GM18508 (cell line): ENCODE measurements around the gene SLC5A10.

Source experiments
- ATAC-seq: cut with Tn5 transposase; IDR thresholded peaks from one replicate; pipeline ENCODE4 v1.9.1; 2021; ENCODE audit warnings: moderate number of reproducible peaks; ENCODE audit not compliant: insufficient read depth, unreplicated experiment

Gene SLC5A10

DNA sequence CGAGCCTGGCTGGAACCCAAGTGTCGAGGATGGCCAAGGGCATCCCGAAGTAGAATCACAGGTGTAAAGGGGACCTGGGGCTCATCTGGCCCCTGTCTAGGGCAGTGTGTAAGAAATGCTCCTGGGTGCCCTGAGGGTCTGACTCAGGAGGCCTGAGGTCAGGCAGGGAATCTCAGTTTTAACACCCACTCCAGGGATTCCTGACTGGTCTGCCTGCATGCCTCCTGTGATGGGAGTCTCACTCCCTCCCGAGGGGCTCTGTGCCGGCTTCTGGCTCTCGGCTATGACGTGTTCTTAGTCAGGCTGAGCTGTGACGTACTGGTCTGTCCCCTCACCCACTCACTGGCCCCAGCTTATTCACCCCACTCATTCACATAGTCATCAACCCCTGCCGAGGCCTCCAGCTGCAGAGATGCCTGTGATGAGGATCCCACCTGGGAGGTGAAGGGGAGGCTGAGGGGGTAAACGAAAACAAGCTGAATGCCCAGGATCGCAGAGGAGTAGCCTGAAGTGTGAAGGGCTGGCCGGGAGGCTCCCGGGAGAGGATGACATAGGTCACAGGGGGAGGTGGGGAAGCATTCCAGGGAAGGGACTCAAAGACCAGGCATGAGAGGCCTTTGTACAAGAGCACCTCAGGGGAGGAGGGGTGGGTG is 28.8 kb downstream of the SLC5A10 start:
- ATAC-seq, result no peak

DNA sequence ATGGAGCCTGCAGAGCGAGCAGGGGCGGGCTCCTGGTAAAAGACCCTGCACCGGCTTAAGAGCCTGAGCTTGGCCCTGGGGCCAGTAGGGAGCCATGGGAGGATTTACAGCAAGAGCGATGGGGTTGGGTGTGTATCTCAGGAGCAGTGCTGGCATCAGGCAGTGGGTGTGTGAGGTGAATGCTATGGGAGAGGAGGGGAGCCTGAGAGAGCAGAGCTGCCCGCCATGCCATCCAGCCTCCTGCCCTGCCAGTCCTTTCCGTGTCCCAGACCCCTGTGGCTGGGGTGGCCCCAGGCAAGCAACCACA is 29.3 kb downstream of the SLC5A10 start:
- no peak for ATAC-seq

DNA sequence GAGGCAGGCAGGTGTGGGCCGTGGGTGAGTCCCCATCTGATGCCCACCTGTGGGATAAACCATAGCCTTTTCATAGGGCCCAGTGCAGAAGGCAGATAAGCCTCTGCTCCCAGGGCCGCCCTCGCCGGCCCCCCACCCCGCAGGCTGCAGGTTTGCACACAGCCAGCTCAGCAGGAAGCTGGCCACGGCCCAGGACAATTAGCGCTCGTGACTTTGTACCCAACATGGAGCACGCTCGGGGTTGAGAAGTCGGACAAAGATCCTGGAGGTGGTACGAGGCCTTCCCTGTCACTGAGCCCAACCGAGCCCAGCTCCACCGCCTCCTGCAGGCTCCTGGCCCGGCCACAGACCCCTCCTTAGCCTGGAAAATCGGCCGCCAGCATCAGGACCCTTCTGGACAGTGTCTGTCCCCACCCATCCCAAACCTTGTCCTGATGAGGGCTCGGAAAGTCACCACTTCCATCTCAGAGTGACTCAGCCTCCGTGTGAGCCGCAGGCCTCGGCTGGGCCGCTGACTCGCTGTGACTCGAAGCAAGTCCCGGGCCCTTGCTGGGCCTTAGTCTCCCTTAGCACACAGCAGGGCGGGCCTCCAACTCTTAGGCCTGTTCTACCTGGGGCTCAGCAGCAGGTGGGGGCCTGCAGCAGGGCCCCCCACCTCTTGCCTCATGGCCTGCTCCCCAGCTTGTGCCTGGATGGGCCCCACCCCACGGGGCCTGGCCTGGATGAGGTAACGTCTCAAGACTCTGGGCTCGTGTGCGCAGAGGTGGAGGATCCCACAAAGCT is 29.9 kb downstream of the SLC5A10 start:
- no peak for ATAC-seq

DNA sequence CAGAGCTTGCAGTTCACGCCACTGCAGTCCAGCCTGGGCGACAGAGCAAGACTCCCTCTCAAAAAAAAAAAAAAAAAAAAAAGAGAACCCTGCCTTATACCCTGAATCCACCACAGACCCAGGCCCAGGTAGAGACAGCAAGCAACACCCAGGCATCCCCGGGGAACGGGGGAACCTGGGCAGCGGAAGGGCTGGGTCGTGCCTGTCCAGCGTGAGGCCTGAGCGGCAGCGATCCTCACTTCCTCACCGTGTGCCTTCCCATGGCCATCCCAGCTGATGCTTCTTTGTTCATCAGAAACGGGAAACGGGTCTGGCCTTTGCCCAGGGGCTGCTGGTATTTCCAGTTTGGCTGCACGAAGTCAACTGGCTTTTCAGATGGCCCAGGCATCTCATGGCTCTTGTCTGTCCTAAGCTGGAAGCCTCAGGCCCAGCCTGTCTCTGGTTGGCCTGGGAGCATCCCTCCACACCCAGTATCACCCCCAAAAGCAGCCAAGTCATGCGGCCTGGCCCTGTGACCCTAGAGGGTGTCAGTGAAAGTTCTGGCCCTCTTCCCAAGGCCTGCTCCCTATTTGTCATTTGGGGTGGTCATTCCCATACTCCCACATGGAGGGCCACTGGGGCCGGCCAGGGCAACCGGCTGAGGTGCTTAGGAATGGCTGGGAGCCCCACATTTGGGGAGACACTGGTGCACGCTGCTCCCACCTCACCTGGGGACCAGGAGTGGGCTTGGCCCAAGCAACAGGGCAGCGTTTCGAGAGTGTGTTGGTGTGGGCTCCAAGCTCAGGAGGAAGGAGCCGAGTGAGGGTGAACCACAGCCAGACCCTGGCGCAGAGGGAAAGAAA is 32.5 kb downstream of the SLC5A10 start:
- no peak for ATAC-seq

DNA sequence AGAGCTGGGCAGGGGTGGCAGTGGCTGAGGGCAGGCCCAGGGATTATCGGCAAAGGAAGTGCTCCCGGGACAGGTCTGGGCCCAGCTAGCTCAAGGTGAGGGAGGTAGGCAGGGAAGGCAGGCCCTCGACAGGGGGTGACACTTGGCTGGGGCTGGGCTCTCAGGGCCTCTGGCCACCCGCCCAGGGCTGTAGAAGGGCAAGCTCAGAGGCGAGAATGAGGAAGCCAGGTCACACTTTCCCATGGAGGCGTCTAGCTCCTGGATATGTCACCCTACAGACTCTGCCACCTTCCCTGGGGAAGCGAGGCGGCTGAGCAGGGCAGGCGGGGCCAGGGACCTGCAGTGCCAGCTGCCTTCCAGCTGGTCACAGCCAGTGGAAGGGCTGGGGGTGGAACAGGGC is 33.5 kb downstream of the SLC5A10 start:
- ATAC-seq, result no peak

DNA sequence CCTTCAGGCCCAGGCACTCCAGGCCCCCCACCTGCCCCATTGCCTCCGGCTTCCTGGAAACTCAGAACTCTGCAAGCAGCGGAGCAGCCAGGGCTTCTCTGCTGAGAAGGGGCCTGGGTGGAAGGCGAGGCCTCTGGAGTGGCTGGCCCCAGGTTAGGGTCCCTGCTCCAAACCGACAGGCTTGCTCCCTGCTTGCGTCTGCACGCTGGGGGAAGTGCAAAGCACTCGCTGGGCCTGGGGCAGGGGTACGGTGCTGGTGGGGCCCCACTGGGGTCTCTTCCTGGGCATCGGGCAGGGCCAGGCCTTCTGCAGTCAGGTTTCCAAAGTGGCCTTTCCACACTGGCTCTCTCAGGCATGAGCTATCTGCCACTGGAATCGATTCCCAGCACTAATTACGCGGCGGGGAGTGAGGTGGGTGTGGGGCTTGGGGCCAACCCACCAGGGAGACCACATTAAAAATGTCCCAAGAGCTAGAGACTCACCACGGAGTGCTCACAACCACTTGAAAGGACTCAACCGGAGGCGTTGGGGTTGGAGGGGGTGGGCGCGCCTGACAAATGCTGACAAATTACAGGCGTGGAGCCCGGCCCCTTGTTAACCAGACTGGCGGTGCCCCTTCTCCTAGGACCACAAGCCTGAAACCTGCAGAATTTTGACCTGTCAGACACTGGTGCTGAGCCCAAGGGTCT is 34.7 kb downstream of the SLC5A10 start:
- no peak for ATAC-seq

DNA sequence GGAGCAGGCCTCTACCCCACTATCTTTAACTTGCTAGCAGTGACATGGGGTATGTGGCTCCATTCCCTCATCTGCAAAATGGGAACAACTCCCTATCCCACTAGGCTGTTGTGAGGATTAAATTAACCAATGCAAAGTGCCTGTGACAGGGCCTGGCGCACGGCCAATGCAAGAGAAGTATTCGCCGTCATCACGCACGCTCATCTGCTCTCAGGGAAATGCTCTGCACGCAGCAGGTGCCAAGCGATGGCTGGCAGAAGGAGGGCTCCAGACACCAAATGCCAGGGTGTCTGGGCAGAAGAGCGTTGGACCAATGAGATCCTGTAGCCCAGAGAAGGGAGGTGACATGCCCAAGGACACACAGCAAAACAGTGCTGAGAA is 35.3 kb downstream of the SLC5A10 start:
- no peak for ATAC-seq

DNA sequence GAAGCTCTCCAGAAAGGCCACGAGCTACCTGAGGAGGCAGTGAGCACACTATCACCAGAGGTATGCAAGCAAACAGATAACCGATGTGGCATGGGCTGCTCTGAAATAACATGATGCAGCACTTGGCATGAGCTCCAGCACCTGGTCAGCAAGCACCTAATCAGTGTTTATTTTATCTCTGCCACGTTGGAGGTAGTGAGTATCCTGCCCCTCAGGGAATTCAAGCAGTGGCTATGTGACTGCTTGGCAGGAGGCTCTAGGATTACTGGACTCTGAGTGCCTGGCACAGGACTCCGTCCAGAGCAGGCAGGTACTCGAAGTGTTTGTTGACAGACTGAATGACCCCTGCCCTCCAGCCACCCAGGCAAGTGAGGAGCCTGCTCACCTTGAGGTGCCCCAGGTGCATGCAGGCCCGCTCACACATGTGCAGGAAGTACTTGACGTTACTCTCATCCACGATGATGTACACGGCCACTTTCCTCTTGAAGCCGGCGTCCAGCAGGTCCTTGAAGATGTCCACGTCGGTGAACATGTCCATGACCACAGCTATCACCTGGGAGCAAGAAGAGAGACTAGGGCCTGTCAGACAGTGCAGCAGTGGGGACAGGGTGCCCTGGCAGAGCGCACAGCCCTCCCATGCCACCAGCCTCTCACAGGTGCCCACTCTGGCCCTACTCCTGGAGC is 36.0 kb downstream of the SLC5A10 start:
- no peak for ATAC-seq

DNA sequence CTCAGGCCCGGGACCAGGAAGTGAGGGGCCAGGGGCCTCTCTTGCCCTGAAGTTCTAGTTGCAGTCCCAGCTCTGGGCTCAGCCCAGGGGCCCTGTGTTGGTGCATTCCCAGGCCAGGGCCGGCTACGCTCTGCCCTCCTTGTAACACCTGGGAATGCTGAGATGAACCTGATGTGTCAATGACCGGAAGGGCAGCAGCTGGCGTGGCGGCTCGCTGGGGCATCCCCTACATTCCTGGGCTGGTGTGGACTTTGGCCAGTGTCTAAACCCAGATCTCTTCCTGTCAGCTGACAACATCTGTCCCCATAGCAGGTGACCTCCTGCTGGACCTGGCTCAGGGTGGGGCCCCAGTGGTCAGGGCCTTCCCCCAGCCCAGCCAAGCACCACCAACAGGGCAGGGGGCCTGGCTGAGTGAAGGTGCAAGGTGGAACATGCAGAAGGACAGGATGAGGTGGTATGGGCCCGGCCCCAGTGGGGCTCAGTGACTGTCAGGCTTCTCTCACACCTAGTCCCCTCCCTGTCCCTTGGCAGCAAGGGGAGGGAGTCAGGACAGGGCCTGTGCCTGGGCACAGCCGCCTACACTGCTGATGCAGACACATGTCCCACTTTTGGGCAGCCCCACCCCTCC is 36.7 kb downstream of the SLC5A10 start:
- ATAC-seq, result no peak

DNA sequence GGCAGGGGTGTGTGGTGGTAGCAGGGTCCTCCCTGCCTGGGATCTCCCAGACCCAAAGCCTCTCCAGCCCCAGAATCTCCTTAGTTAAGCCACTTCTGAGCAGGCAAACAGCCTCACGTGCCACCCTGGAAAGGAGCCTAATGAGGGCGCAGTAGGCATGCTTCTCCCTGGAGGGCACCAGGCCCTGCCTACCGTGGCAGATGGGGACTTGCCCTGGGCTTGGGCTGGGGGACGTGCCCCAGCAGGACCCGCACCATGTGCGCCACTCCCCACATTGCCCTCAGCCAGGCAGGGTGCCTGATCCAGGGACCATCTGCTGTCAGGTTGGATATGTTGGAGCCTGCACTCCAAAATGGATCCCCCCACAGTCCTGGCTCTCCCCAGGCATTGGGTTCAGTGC is 38.4 kb downstream of the SLC5A10 start:
- no peak for ATAC-seq

DNA sequence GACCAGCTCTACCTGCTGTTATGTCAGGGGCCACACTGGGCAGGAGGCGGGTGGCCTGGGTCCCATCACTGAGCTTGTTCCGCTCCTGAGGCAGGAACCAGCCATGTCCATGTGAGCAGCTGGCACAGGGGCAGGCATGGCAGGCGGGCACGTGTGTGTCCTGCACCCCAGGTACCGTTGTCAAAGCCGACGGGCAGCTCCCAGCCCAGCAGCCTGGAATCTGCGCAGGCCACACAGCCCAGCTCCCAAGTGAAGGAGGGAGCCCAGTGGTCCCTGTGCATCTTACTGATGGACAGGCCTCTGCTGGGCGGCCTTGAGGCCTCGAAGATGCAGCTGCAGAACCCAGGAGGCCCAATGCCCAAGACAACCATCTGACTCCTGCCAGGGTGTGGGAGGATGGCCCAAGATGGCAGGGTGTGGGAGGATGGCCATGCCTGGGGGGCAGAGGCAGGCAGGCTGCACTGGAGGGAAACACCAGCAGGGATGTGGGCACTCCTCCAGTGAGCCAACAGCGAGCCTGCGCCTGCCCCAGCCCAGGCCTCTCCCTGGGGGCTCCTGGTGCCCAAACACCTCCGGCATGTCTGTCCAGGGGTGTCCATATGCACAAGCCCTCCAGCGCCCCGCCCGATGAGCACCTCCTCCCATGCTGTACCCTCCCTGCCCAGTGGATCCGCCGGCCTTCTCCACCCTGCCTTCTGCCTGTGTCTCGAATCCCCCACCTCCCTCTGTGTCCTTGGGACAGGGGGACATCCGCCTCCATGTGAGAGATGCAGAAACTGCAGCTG is 39.8 kb downstream of the SLC5A10 start:
- no peak for ATAC-seq

DNA sequence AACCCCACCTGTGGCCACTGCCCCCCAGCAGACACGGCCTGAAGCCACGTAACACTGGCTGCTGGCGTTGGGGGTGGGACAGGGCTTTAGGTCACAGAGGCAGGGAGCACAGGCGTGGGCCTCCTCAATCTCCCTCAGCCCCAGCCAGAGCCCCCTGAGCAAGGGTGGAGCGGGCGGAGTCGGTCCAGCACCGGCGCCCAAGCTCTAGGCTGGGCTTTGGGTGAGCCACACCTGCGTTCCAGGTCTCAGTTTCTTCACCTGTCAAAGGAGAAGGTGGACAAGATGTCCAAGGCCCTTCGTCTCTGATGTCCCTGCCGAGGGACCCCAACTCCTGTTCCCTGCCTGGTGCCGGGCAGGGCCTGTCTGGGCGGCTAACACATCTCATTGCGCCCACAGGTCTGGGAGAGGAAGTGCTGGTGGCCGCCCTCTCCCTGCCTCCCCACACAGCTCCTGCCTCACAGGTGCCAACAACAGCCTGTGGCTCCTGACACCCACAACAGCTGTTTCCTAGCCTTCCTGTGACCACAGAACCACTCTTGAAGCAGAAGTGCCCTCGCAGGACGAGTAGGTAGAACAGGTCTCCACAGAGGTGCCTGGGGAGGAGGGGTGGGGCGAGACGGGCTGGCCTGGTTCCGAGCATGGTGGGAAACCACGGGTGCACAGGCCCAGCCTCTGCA is 40.6 kb downstream of the SLC5A10 start:
- ATAC-seq, result no peak

DNA sequence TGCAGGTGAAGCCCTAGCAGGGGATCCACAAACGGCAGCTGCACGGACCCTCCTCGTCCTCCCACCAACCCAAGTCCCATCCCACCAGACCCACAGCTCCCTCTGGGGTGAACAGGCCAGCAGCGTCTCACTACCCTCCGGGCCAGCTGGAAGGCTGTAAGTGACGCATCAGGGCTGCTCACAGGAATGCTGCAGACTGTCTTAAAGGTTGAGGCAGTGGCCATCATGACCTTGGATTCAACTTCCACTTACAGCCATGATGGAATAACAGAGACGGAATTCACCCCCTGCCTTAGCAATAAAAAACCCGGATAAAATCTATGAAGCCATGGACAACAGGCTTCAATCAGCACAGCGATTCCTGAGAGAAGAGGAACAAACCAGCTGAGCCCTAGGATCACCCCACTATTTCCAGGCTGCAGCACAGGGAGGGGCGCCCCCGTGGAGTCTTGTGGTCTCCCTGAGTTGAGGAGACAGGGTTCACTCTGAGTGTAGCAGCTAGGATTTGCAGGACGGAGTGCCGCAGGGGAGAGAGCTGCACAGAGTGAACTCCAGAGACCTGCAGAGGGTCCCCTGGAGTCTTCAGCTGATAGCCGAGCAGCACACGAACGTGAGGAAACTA is 42.1 kb downstream of the SLC5A10 start:
- no peak for ATAC-seq

DNA sequence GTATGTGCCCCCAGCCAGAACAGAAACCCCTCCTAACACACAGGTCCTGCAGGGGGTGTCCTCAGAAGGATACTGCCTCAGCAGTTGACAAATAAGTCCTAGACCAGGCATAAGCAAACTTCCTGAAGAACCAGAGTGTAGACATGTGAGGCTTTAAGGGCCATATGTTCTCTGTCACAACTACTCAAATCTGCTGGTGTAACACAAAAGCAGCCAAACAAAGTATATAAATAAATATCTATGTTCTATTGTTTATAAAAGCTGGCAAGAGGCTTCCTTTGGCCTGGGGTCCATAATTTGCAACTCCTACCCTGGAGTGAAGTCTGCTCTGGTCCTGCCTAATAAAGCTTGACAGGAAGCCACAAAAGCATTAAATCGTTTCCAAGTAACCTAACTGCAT is 42.7 kb downstream of the SLC5A10 start:
- no peak for ATAC-seq

DNA sequence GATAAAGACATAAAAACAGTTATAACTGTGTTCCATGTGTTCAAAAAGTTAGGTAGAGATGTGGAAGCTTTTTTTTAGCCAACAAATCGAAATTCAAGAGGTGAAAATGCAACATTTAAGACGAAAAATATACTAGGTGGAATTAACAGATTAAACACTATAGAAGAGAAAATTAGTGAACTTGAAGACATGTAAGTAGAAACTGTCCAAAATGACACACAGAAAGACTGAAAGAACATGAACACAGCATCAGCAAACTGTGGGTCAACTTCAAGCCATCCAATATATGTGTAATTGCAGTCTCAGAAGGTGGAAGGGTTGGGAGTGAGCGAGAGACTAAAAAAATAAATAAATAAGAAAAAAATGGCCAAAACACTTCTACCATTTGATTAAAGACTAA is 43.3 kb downstream of the SLC5A10 start:
- no peak for ATAC-seq

DNA sequence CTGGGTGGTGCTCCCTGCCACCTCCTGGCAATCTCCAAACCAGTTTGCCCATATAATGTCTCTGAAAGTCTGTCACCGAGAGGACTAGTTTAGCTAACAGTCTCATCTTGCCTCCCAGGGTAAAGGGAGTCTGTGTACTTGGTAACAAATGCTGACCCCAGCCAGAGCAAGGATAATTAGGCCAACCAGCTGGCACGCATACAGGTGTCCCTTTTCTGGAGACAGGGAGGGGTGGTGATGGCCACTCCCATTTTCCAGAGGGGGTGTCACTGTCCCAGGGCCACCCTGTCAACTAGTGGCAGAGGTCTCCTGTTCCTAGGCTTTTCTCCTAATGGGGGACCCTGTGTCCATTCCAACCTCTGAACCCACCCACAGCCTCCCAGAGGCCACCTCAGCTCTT is 44.5 kb downstream of the SLC5A10 start:
- no peak for ATAC-seq

DNA sequence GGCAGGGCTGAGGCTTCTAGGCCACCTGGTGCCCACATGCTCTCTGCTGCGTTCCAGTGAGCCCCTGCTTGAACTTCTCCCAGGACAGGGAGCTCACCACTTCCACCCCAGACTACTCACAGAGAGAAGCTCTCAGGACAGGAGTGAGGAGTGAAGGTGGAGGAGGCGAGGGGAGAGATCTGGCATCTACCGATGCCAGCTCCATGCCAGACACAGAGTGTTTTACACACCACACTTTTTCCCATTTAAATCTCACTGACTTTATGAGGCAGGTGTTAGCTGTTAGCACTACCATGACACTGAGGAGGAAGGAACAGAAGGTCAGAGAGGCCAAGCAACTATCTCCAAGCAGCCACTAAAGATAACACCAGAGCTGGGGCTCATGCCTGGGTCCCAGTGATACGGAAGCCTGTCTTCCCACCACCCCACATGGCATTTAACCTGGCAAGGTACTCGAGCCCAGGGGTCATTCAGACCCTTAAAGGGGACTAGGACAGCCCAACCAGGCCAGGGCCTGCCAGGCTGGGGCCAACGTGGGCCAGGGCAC is 45.8 kb downstream of the SLC5A10 start:
- no peak for ATAC-seq

DNA sequence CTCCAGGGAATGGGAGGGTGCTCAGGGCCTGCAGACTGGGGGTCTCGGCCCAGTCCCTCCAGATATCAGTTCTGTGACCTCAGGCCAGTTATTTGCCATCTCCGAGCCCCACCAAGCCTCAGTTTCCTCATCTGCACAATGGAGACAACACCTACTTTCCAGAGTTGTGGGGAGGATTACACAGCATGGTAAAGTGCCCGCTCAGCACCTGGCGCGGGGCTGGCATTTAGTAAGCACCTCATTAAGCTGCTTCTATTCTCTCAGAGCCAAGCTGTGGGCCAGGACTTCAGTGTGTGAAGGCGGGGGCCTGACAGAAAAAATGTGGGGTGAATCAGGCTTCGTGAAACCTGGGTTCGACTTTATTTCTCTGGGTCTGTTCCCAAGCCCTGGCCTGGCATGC is 47.4 kb downstream of the SLC5A10 start:
- no peak for ATAC-seq
